Upper lobe of left lung (tissue), 6 donors: ENCODE results near the gene CDKN1C. TPM values are rescaled to one million over a fixed set of nuclear protein-coding genes. Genes with fewer than 3 reads are reported as not detected.

Experiments used
- ATAC-seq, 2 donors: fragments of 200-7000 bp; cut with Tn5 transposase; one replicate each; pipeline ENCODE4 v1.9.1; 2022; ENCODE audit warnings: mild to moderate bottlenecking in 2 of 2, moderate library complexity in 2 of 2; ENCODE audit not compliant: low FRiP score in 2 of 2
- DNase-seq, 2 donors: peaks; one replicate each; pipeline ENCODE4 v3.0.0-alpha.2; 2019 to 2020
- H3K27ac ChIP-seq, 4 donors: fragments of 200-600 bp; sonication (generic); one replicate each; pipeline ENCODE4 v1.5.1; 2016 to 2019
- H3K27me3 ChIP-seq, 4 donors: fragments of 200-600 bp; sonication (generic); one replicate each; pipeline ENCODE4 v1.5.1; 2017 to 2019
- H3K36me3 ChIP-seq, 4 donors: fragments of 200-600 bp; sonication (generic); one replicate each; pipeline ENCODE4 v1.5.1; 2016 to 2019
- H3K4me1 ChIP-seq, 4 donors: fragments of 200-600 bp; sonication (generic); one replicate each; pipeline ENCODE4 v1.5.1; 2018 to 2019
- H3K4me3 ChIP-seq, 4 donors: fragments of 200-600 bp; sonication (generic); one replicate each; pipeline ENCODE4 v1.5.1; 2017 to 2019; ENCODE audit warnings: mild to moderate bottlenecking in 2 of 4, moderate library complexity in 1 of 4
- H3K9me3 ChIP-seq, 4 donors: fragments of 200-600 bp; sonication (generic); one replicate each; pipeline ENCODE4 v1.5.1; 2018 to 2019
- EP300 ChIP-seq, 4 donors: sonication (generic); formaldehyde crosslinking; IDR thresholded peaks; one replicate each; pipeline ENCODE4 v1.5.1; 2017; ENCODE audit warnings: antibody characterized with exemption in 4 of 4, control low read depth in 2 of 4
- POLR2A ChIP-seq, 4 donors: fragments of 450-650 bp; IDR thresholded peaks; one replicate each; pipeline ENCODE4 v1.5.1; 2016 to 2017; ENCODE audit warnings: antibody characterized with exemption in 4 of 4, mild to moderate bottlenecking in 2 of 4
- POLR2AphosphoS5 ChIP-seq, 2 donors: sonication (generic); formaldehyde crosslinking; IDR thresholded peaks; one replicate each; pipeline ENCODE4 v1.5.1; 2017; ENCODE audit warnings: antibody characterized with exemption in 2 of 2
- WGBS, 2 donors: methylation state at CpG; one replicate each; pipeline ENCODE4 v1.1.5; 2017 to 2018; 5-methylcytosine and 5-hydroxymethylcytosine counted together
- total RNA-seq, 6 donors: library from RNA; depleted of rRNA in 4 of 6; stranded (reverse); fragments of >200 nt in 4 of 6; gene quantifications; one replicate each; pipeline versions ENCODE4 v1.1.0 to v1.2.1, GENCODE V29; 2016 to 2021
- TF ChIP-seq, protein P1 (sequence below), 6 experiments: fragments of 450-650 bp in 4 of 6; fragments of 200-600 bp in 2 of 6; sonication (generic) in 2 of 6; IDR thresholded peaks; one replicate each; pipeline ENCODE4 v1.5.1; 2016 to 2019; ENCODE audit warnings: antibody characterized with exemption in 6 of 6
- donor health status: DM: no; HTN: no; CAD: no; lungs with moderate emphysema.
- donor health status: DM: no; HTN: yes; CAD: no; lungs with severe emphysema.

Gene CDKN1C
- total RNA-seq, 6 donors from 2014 or later: 23.4 to 71.9 (median 33.6) TPM

DNA sequence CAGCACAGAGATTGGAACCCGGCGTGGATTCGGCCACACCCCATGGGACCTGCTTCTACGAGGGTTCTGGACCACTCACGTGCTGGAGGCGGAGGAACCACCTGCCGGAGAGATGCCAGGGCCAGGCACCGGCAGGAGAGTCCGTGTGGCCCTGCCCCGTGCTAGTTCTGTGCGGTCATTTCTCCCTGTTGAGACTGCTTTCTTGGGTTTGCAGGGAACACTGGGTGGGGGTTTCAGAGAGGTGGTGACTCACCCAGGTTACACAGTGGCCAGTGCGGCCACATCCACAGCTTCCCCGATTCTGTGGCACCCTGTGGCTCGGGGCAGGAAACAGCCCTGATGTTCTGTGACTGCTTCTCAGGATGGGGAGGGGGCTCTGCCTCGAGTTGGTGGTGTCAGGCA, 47.3 kb upstream of the CDKN1C start:
- 0 to 68% methylated on average over 1 to 15 of the region's 15 CpGs for WGBS, 2 donors
- Histone ChIP-seq H3K27ac (peak overlapping the region in 3 of 4 donors; percentile 13 to 72 (median 23)), H3K9me3 (peaks cover 0 to 4% (median 3%) of the 10 kb centered on the region in 4 donors), H3K27me3 (peaks cover 0 to 13% (median 0%) of the 10 kb centered on the region in 4 donors), H3K4me3 (no peak overlapping the region), H3K36me3 (no peaks in the 10 kb centered on the region), H3K4me1 (peaks cover 27 to 46% (median 34%) of the 10 kb centered on the region in 4 donors)
- DNase-seq: peak in 1 of 2 donors; percentile 65
- no peak for TF ChIP-seq EP300 (IDR thresholded peaks at IDR 0.05)
- no peak for TF ChIP-seq POLR2AphosphoS5 (IDR thresholded peaks at IDR 0.05)
- no peak for ATAC-seq

DNA sequence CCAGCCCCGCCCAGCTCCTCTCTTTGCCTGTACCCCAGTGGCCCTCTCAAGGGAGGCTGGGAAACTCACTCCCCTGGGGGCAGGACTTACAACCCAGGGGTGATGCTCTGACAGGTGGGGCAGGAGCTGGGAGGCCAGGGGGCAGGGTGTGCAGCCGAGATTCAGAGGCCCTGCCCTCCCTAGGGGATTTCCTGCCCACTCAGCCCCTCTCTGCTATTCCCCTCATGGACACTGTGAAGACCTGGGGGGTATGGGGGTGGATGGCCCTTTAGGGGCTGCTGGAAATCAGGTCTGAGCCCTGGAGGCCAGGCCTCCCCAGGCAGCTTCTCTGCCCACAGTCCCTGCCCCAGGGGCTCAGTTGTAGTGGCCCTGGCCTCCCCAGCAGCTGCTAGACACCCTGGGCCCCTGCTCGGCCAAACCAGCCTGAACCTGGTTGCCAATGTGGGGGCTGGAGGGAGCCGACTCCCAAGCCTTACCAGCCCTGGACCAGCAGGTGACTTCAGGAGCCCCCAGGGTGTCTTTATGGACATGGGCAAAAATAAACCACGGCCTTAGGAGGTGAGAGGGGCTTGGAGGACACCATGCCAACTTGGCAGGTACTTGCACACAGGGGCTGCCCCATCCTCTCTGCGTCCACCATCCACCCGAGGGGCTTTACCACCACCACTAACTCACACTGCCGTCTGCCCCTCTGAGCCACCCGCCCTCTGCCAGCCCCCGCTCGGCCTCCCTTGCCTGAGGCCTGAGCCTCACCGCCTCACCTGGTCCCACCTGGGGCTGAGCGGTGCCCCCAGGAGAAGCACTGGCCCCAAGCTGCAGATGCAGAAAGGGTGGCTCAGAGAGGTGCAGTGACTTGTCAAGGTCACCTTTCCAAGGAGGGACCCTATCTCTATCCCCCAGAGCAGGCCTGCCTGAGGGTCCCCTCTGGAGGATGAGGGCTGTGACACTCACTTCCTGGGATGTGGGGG, 46.5 kb upstream of the CDKN1C start:
- Histone ChIP-seq H3K4me3 (no peak overlapping the region), H3K9me3 (no peaks in the 10 kb centered on the region), H3K4me1 (peaks cover 29 to 52% (median 35%) of the 10 kb centered on the region in 4 donors), H3K27me3 (peaks cover 0 to 13% (median 0%) of the 10 kb centered on the region in 4 donors), H3K27ac (no peak overlapping the region), H3K36me3 (no peaks in the 10 kb centered on the region)
- no peak for ATAC-seq
- TF ChIP-seq EP300 (IDR thresholded peaks at IDR 0.05) (no peak), POLR2A (IDR thresholded peaks at IDR 0.05) (no peak), POLR2AphosphoS5 (IDR thresholded peaks at IDR 0.05) (no peak)
- TF ChIP-seq, protein P1, sequence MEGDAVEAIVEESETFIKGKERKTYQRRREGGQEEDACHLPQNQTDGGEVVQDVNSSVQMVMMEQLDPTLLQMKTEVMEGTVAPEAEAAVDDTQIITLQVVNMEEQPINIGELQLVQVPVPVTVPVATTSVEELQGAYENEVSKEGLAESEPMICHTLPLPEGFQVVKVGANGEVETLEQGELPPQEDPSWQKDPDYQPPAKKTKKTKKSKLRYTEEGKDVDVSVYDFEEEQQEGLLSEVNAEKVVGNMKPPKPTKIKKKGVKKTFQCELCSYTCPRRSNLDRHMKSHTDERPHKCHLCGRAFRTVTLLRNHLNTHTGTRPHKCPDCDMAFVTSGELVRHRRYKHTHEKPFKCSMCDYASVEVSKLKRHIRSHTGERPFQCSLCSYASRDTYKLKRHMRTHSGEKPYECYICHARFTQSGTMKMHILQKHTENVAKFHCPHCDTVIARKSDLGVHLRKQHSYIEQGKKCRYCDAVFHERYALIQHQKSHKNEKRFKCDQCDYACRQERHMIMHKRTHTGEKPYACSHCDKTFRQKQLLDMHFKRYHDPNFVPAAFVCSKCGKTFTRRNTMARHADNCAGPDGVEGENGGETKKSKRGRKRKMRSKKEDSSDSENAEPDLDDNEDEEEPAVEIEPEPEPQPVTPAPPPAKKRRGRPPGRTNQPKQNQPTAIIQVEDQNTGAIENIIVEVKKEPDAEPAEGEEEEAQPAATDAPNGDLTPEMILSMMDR (IDR thresholded peaks at IDR 0.05): no peak
- WGBS, 2 donors: 84 to 93% methylated on average over 3 to 13 of the region's 13 CpGs
- DNase-seq: peak in 1 of 2 donors; percentile 72

DNA sequence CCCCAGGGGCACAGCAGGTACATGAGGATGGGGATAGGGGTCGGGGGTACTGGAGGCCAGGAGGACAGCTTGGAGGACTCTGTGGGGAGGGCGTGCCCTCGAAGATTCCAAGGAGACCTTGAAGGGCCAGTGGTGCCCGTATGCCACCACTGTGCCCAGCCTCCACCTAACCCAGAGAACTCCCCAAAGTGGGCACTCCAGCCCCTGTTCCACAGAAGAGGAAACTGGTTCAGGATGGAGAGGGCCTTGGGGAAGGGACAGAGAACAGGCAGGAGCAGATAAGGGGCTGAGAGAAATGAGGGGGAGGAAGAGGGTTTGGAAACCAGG, 45.8 kb upstream of the CDKN1C start:
- peak overlapping the region in 1 of 4 donors; percentile 71 for H3K27ac ChIP-seq
- no peak overlapping the region for H3K4me3 ChIP-seq
- no peak for ATAC-seq
- no peak for DNase-seq
- peaks cover 0 to 13% (median 0%) of the 10 kb centered on the region in 4 donors for H3K27me3 ChIP-seq
- H3K4me1 ChIP-seq: peaks cover 29 to 52% (median 35%) of the 10 kb centered on the region in 4 donors
- 73 to 74% methylated on average over 4 of the region's 4 CpGs for WGBS, 2 donors
- TF ChIP-seq, protein P1 (IDR thresholded peaks at IDR 0.05): no peak
- TF ChIP-seq POLR2AphosphoS5 (IDR thresholded peaks at IDR 0.05): no peak
- no peak for TF ChIP-seq EP300 (IDR thresholded peaks at IDR 0.05)
- no peak for TF ChIP-seq POLR2A (IDR thresholded peaks at IDR 0.05)
- no peaks in the 10 kb centered on the region for H3K36me3 ChIP-seq
- H3K9me3 ChIP-seq: no peaks in the 10 kb centered on the region

DNA sequence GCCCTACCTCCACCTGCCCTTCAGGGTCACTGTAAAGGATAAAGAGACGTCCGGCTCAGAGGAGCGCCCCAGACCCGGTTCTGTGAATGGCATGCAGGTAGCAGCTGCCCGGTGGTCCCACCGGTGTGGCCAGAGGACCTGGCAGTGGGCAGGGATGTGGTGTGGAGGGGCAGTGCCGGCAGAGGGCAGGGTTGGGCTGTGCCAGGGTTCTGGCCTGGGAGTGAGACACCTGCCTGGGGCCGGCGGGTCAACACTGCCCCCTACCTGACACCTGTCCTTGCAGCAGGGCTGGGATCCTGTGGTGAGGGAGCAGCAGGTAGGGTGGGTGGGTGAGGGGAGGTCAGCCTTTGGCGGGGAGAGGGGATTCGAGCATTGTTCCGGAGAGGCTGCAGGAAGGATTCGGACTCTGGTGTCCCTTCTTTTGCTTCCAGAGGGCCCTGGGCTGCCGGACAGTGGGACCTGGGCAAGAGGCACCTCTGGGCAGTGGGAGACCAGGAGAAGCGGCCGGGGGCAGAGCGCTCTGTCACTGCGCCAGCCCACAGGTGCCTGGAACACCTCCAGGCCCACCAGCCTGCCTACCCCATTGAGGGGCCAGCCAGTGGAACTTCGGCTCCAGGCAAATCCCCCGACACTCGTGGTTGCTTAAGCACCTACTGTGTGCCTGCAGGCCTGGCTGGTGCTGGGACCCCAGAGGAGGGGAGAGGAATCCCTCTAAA, 45.3 kb upstream of the CDKN1C start:
- Histone ChIP-seq H3K4me1 (peaks cover 29 to 52% (median 35%) of the 10 kb centered on the region in 4 donors), H3K36me3 (no peaks in the 10 kb centered on the region), H3K4me3 (peak overlapping the region in 3 of 4 donors; percentile 62 to 65 (median 63)), H3K27me3 (peaks cover 0 to 13% (median 0%) of the 10 kb centered on the region in 4 donors), H3K9me3 (no peaks in the 10 kb centered on the region), H3K27ac (peak overlapping the region; percentile 54 to 85 (median 75))
- TF ChIP-seq POLR2AphosphoS5 (IDR thresholded peaks at IDR 0.05): peak in 1 of 2 donors; percentile 14
- TF ChIP-seq, protein P1 (IDR thresholded peaks at IDR 0.05): peak; percentile 67 to 90 (median 80)
- no peak for TF ChIP-seq POLR2A (IDR thresholded peaks at IDR 0.05)
- no peak for TF ChIP-seq EP300 (IDR thresholded peaks at IDR 0.05)
- ATAC-seq (peak; percentile 45 to 90), DNase-seq (peak; percentile 91 to 93)
- 39 to 47% methylated on average over 13 to 21 of the region's 21 CpGs for WGBS, 2 donors
